Measurements from ENCODE around the gene NMB.
"Not testable (repeated sequence)": the region's sequence is repeated elsewhere in the genome, so short reads cannot be mapped to it uniquely, and the experiment has no call there.

The NMB gene

GRCh38 chr15:84658080-84658787 is at the start of gene NMB:
TSS of gene NMB (minus strand) at chr15:84658199. CDS start at chr15:84658152, 47 bp downstream.
- in situ Hi-C loops (cut with HindIII; ENCODE audit: low sequenced_read_pairs), result no loop called here

- in situ Hi-C loops (cut with HindIII; ENCODE audit: low sequenced_read_pairs), result no loop called here
These were observed 45.8 kb upstream of the NMB start for GRCh38 chr15:84703808-84704207.

GRCh38 chr15:84702961-84703482 is 45.0 kb upstream of the NMB start:
- in situ Hi-C loops (cut with HindIII; ENCODE audit: low sequenced_read_pairs), result no loop called here

GRCh38 chr15:84699538-84700191 is 41.7 kb upstream of the NMB start:
- in situ Hi-C loops (cut with HindIII; ENCODE audit: low sequenced_read_pairs), result no loop called here

- in situ Hi-C loops (cut with HindIII; ENCODE audit: low sequenced_read_pairs), result no loop called here
These were observed 39.4 kb upstream of the NMB start for GRCh38 chr15:84697236-84697990.

- in situ Hi-C loops (cut with HindIII; ENCODE audit: low sequenced_read_pairs), result no loop called here
These were observed 38.8 kb upstream of the NMB start for GRCh38 chr15:84696757-84697156.

- in situ Hi-C loops (cut with HindIII; ENCODE audit: low sequenced_read_pairs), result no loop called here
These were observed 32.3 kb upstream of the NMB start for GRCh38 chr15:84690342-84690741.

GRCh38 chr15:84689858-84690257 is 31.9 kb upstream of the NMB start:
- in situ Hi-C loops (cut with HindIII; ENCODE audit: low sequenced_read_pairs), result no loop called here

GRCh38 chr15:84686446-84686845 is 28.4 kb upstream of the NMB start:
- in situ Hi-C loops (cut with HindIII; ENCODE audit: low sequenced_read_pairs), result not testable (repeated sequence)

GRCh38 chr15:84685304-84685703 is 27.3 kb upstream of the NMB start:
- in situ Hi-C loops (cut with HindIII; ENCODE audit: low sequenced_read_pairs), result no loop called here

GRCh38 chr15:84684092-84684491 is 26.1 kb upstream of the NMB start:
- in situ Hi-C loops (cut with HindIII; ENCODE audit: low sequenced_read_pairs), result no loop called here

- in situ Hi-C loops (cut with HindIII; ENCODE audit: low sequenced_read_pairs), result no loop called here
These were observed 23.8 kb upstream of the NMB start for GRCh38 chr15:84681831-84682230.

GRCh38 chr15:84671211-84671610 is 13.2 kb upstream of the NMB start:
- in situ Hi-C loops (cut with HindIII; ENCODE audit: low sequenced_read_pairs), result no loop called here

GRCh38 chr15:84669726-84670125 is 11.7 kb upstream of the NMB start:
- in situ Hi-C loops (cut with HindIII; ENCODE audit: low sequenced_read_pairs), result no loop called here

- in situ Hi-C loops (cut with HindIII; ENCODE audit: low sequenced_read_pairs), result no loop called here
These were observed 10.4 kb upstream of the NMB start for GRCh38 chr15:84668221-84668982.

GRCh38 chr15:84666373-84666772 is 8.4 kb upstream of the NMB start:
- in situ Hi-C loops (cut with HindIII; ENCODE audit: low sequenced_read_pairs), result no loop called here

- in situ Hi-C loops (cut with HindIII; ENCODE audit: low sequenced_read_pairs), result no loop called here
These were observed 3.0 kb upstream of the NMB start for GRCh38 chr15:84661001-84661400.

- in situ Hi-C loops (cut with HindIII; ENCODE audit: low sequenced_read_pairs), result no loop called here
These were observed 2.1 kb upstream of the NMB start for GRCh38 chr15:84659904-84660781.

- in situ Hi-C loops (cut with HindIII; ENCODE audit: low sequenced_read_pairs), result no loop called here
These were observed 901 bp upstream of the NMB start for GRCh38 chr15:84658788-84659411.

GRCh38 chr15:84657748-84658079 is 285 bp downstream of the NMB start:
- in situ Hi-C loops (cut with HindIII; ENCODE audit: low sequenced_read_pairs), result no loop called here
